H7 (cell line): Measurements from ENCODE around the gene KCNQ1. TPM values are rescaled to one million over a fixed set of nuclear protein-coding genes. Genes with fewer than 3 reads are reported as not detected.

Experiments
- DNase-seq: peaks from one replicate; pipeline ENCODE4 v3.0.0; 2012
- H3K27me3 ChIP-seq: 2 replicates; pipeline ENCODE4 v1.6.0; 2011; ENCODE audit warnings: mild to moderate bottlenecking, low read length; ENCODE audit not compliant: control insufficient read depth, insufficient read depth
- H3K36me3 ChIP-seq: replicated peaks from 2 replicates; pipeline ENCODE4 v1.5.1; 2011; ENCODE audit warnings: low read length; ENCODE audit not compliant: control insufficient read depth, insufficient read depth
- H3K4me3 ChIP-seq: 2 replicates; pipeline ENCODE4 v1.5.1; 2011; ENCODE audit warnings: low read depth, mild to moderate bottlenecking, control low read depth, low read length, moderate library complexity; ENCODE audit not compliant: insufficient read depth
- total RNA-seq: library from RNA; depleted of rRNA; stranded (reverse); fragments of >200 nt; shearing (Covaris generic); gene quantifications from 2 replicates; pipeline ENCODE4 v1.2.3, GENCODE V29; 2014

Gene KCNQ1
- total RNA-seq, 1 experiment from 2014 or later: 0.48 TPM

- Histone ChIP-seq H3K36me3 (no peaks in the 10 kb centered on the region), H3K4me3 (no peak overlapping the region), H3K27me3 (peaks cover 5% of the 10 kb centered on the region)
- no peak for DNase-seq
Measured at GRCh38 chr11:2803186-2804091, 358.6 kb downstream of the KCNQ1 start.

GRCh38 chr11:2804189-2804588, 359.4 kb downstream of the KCNQ1 start:
- no peak for DNase-seq
- H3K4me3 ChIP-seq: no peak overlapping the region
- H3K27me3 ChIP-seq: peaks cover 5% of the 10 kb centered on the region
- H3K36me3 ChIP-seq: no peaks in the 10 kb centered on the region

- no peaks in the 10 kb centered on the region for H3K36me3 ChIP-seq
- DNase-seq: peak; percentile 56
- peaks cover 7% of the 10 kb centered on the region for H3K27me3 ChIP-seq
- no peak overlapping the region for H3K4me3 ChIP-seq
Measured at GRCh38 chr11:2804701-2805387, 360.0 kb downstream of the KCNQ1 start.

- H3K27me3 ChIP-seq: peaks cover 7% of the 10 kb centered on the region
- H3K4me3 ChIP-seq: no peak overlapping the region
- H3K36me3 ChIP-seq: no peaks in the 10 kb centered on the region
- DNase-seq: no peak
Measured at GRCh38 chr11:2805388-2806056, 360.7 kb downstream of the KCNQ1 start.

GRCh38 chr11:2806351-2807024, 361.7 kb downstream of the KCNQ1 start:
- Histone ChIP-seq H3K4me3 (no peak overlapping the region), H3K27me3 (peaks cover 7% of the 10 kb centered on the region), H3K36me3 (no peaks in the 10 kb centered on the region)
- no peak for DNase-seq

- H3K27me3 ChIP-seq: peaks cover 7% of the 10 kb centered on the region
- no peak for DNase-seq
- no peak overlapping the region for H3K4me3 ChIP-seq
- H3K36me3 ChIP-seq: no peaks in the 10 kb centered on the region
Measured at GRCh38 chr11:2807025-2807681, 362.3 kb downstream of the KCNQ1 start.

- DNase-seq: no peak
Measured at GRCh38 chr11:2807801-2808241, 363.0 kb downstream of the KCNQ1 start.

GRCh38 chr11:2808850-2809846, 364.3 kb downstream of the KCNQ1 start:
- DNase-seq: no peak
- H3K4me3 ChIP-seq: no peak overlapping the region
- H3K27me3 ChIP-seq: peaks cover 8% of the 10 kb centered on the region
- no peaks in the 10 kb centered on the region for H3K36me3 ChIP-seq

More at GRCh38 chr11:2807801-2808241, 363.0 kb downstream of the KCNQ1 start:
- Histone ChIP-seq H3K36me3 (no peaks in the 10 kb centered on the region), H3K4me3 (no peak overlapping the region), H3K27me3 (peaks cover 7% of the 10 kb centered on the region)

GRCh38 chr11:2809854-2810253, 365.0 kb downstream of the KCNQ1 start:
- DNase-seq: no peak
- H3K4me3 ChIP-seq: no peak overlapping the region
- H3K27me3 ChIP-seq: peaks cover 4% of the 10 kb centered on the region; the same call in 1 of the 2 replicates
- H3K36me3 ChIP-seq: no peaks in the 10 kb centered on the region

GRCh38 chr11:2810411-2811205, 365.8 kb downstream of the KCNQ1 start:
- Histone ChIP-seq H3K36me3 (no peaks in the 10 kb centered on the region), H3K27me3 (peaks cover 3% of the 10 kb centered on the region; the same call in 1 of the 2 replicates), H3K4me3 (no peak overlapping the region)
- DNase-seq: no peak

GRCh38 chr11:2811206-2812091, 366.6 kb downstream of the KCNQ1 start:
- H3K27me3 ChIP-seq: peaks cover 6% of the 10 kb centered on the region
- H3K36me3 ChIP-seq: no peaks in the 10 kb centered on the region
- DNase-seq: no peak
- no peak overlapping the region for H3K4me3 ChIP-seq
